GM12878 (cell line): ENCODE data around the gene KCNQ1OT1. TPM values are rescaled to one million over a fixed set of nuclear protein-coding genes. Genes with fewer than 3 reads are reported as not detected.

Experiments used
- ATAC-seq: fragments of 200-7000 bp; cut with Tn5 transposase; 3 replicates; pipeline ENCODE4 v1.9.1; 2020; ENCODE audit warnings: mild to moderate bottlenecking, moderate library complexity
- BruUV-seq: library from RNA; stranded (reverse); fragments of 400-500 nt; replicated peaks from 2 replicates; lab custom pipeline; 2021; lab: Mats Ljungman, UMichigan
- CTCF ChIA-PET: fragments of 300-600 bp; sonication (Branson Sonifier 250); formaldehyde crosslinking; extraction: SDS; loops from one replicate; lab custom pipeline; 2021; ENCODE audit warnings: inconsistent platforms; lab: Yijun Ruan, JAX
- POLR2A ChIA-PET: fragments of 350-600 bp; formaldehyde crosslinking; extraction: SDS; loops from one replicate; lab custom pipeline; 2021; ENCODE audit warnings: inconsistent platforms; lab: Charles Lee
- RAD21 ChIA-PET: fragments of 300-600 bp; sonication (Branson Sonifier 250); formaldehyde crosslinking; loops from one replicate; lab custom pipeline; 2023; ENCODE audit warnings: antibody characterized with exemption; ENCODE audit not compliant: unreplicated experiment; lab: Charles Lee
- SMC1A ChIA-PET: fragments of 300-600 bp; sonication (Branson Sonifier 250); formaldehyde crosslinking; loops from one replicate; lab custom pipeline; 2023; ENCODE audit not compliant: unreplicated experiment, uncharacterized antibody; lab: Charles Lee
- DNase-seq: peaks from one replicate; pipeline ENCODE4 v3.0.0-alpha.2; 2011; ENCODE audit warnings: low read depth, low spot score
- FAIRE-seq: peaks from 3 replicates; lab custom pipeline; 2011; peaks lifted over from hg19 to GRCh38; lab: Jason Lieb, UNC
- H2AFZ ChIP-seq: 2 replicates; pipeline ENCODE4 v1.6.0; 2011; ENCODE audit warnings: low read depth, low read length, control low read depth; ENCODE audit not compliant: control insufficient read depth
- H3K27ac ChIP-seq: 2 replicates; pipeline ENCODE4 v1.5.1; 2011; ENCODE audit warnings: control low read depth; ENCODE audit not compliant: control insufficient read depth, insufficient read depth
- H3K27me3 ChIP-seq, 2 experiments: replicated peaks in 1 of 2; 2 replicates each; pipeline versions ENCODE4 v1.6.0 to v1.6.1; 2011; ENCODE audit warnings: low read length in 1 of 2; ENCODE audit not compliant: control insufficient read depth in 2 of 2, insufficient read depth in 2 of 2
- H3K36me3 ChIP-seq, 2 experiments: 2 replicates each; pipeline ENCODE4 v1.5.1; 2011; ENCODE audit warnings: low read length in 1 of 2; ENCODE audit not compliant: control insufficient read depth in 2 of 2, insufficient read depth in 2 of 2
- H3K4me1 ChIP-seq: 2 replicates; pipeline ENCODE4 v1.6.1; 2011; ENCODE audit warnings: mild to moderate bottlenecking, low read length, moderate library complexity, mixed read lengths; ENCODE audit not compliant: control insufficient read depth, insufficient read depth
- H3K4me2 ChIP-seq: 2 replicates; pipeline ENCODE4 v1.6.0; 2011; ENCODE audit warnings: control low read depth; ENCODE audit not compliant: control insufficient read depth, insufficient read depth
- H3K4me3 ChIP-seq: fragments of 200-600 bp; sonication (generic); 2 replicates; pipeline ENCODE4 v1.5.1; 2016
- H3K79me2 ChIP-seq: 2 replicates; pipeline ENCODE4 v1.6.0; 2011; ENCODE audit warnings: low read length; ENCODE audit not compliant: control insufficient read depth, insufficient read depth
- H3K9ac ChIP-seq: 2 replicates; pipeline ENCODE4 v1.8.0; 2011; ENCODE audit warnings: low read length, control low read depth, mixed read lengths; ENCODE audit not compliant: control insufficient read depth, insufficient read depth
- H3K9me3 ChIP-seq: replicated peaks from 3 replicates; pipeline ENCODE4 v1.5.1; 2011; ENCODE audit warnings: mild to moderate bottlenecking, low read length; ENCODE audit not compliant: control insufficient read depth, insufficient read depth
- H4K20me1 ChIP-seq: 2 replicates; pipeline ENCODE4 v1.6.0; 2011; ENCODE audit not compliant: control insufficient read depth, insufficient read depth
- EZH2 ChIP-seq: IDR thresholded peaks from 2 replicates; pipeline ENCODE4 v1.6.1; 2012; ENCODE audit warnings: low read depth, mild to moderate bottlenecking, control low read depth, inconsistent platforms, low read length, borderline replicate concordance; ENCODE audit not compliant: control insufficient read depth
- IKZF2 ChIP-seq, 2 experiments: fragments of 450-650 bp; IDR thresholded peaks; 2 replicates each; pipeline ENCODE4 v1.6.1; 2017; ENCODE audit warnings: mild to moderate bottlenecking in 2 of 2, moderate library complexity in 2 of 2
- IRF3 ChIP-seq: fragments of 450-650 bp; IDR thresholded peaks from 2 replicates; pipeline ENCODE4 v1.6.1; 2014; ENCODE audit warnings: mild to moderate bottlenecking
- MAX ChIP-seq: IDR thresholded peaks from 2 replicates; pipeline ENCODE4 v1.6.1; 2012; ENCODE audit warnings: low read depth, low read length, improper control_type of control experiment
- MLLT1 ChIP-seq: fragments of 450-650 bp; IDR thresholded peaks from 2 replicates; pipeline ENCODE4 v1.6.1; 2016; ENCODE audit warnings: mild to moderate bottlenecking
- NFXL1 ChIP-seq: fragments of 450-650 bp; IDR thresholded peaks from 2 replicates; pipeline ENCODE4 v1.6.1; 2017; ENCODE audit warnings: antibody characterized with exemption, mild to moderate bottlenecking, borderline replicate concordance
- NR2F1 ChIP-seq: fragments of 450-650 bp; conservative IDR thresholded peaks from 2 replicates; pipeline ENCODE4 v1.6.1; 2017; ENCODE audit warnings: mild to moderate bottlenecking
- NRF1 ChIP-seq: conservative IDR thresholded peaks from 2 replicates; pipeline ENCODE4 v1.6.1; 2011; ENCODE audit warnings: mild to moderate bottlenecking, low read depth, low read length, improper control_type of control experiment
- PAX5 ChIP-seq: IDR thresholded peaks from 2 replicates; pipeline ENCODE4 v1.6.1; 2011; ENCODE audit warnings: low read depth, low read length, borderline replicate concordance
- POLR2A ChIP-seq: IDR thresholded peaks from 2 replicates; pipeline ENCODE4 v1.6.1; 2011; ENCODE audit warnings: low read depth, mild to moderate bottlenecking, low read length
- RAD21 ChIP-seq: IDR thresholded peaks from 2 replicates; pipeline ENCODE4 v1.6.1; 2011; ENCODE audit warnings: mild to moderate bottlenecking, low read depth, low read length, moderate library complexity; ENCODE audit not compliant: insufficient read depth
- RBBP5 ChIP-seq: fragments of 200-600 bp; sonication (generic); conservative IDR thresholded peaks from 2 replicates; pipeline ENCODE4 v1.6.1; 2016
- RFX5 ChIP-seq: IDR thresholded peaks from 2 replicates; pipeline ENCODE4 v1.6.1; 2011; ENCODE audit warnings: low read depth, low read length, improper control_type of control experiment
- SRF ChIP-seq, 2 experiments: IDR thresholded peaks; 2 replicates each; pipeline ENCODE4 v1.6.1; 2011; ENCODE audit warnings: low read depth in 2 of 2, low read length in 2 of 2, mild to moderate bottlenecking in 1 of 2, moderate library complexity in 1 of 2
- TCF3 ChIP-seq: IDR thresholded peaks from 2 replicates; pipeline ENCODE4 v1.6.1; 2012; ENCODE audit warnings: low read depth, mild to moderate bottlenecking, low read length, borderline replicate concordance; ENCODE audit not compliant: insufficient read depth
- ZNF274 ChIP-seq: IDR thresholded peaks from one replicate; pipeline ENCODE4 v1.8.0; 2011; ENCODE audit not compliant: insufficient read length, insufficient read depth
- WGBS: methylation state at CpG from one replicate; pipeline ENCODE4 v1.1.6; 2016; ENCODE audit warnings: low lambda C conversion rate; ENCODE audit not compliant: insufficient replicate concordance, insufficient coverage; ENCODE audit errors: missing lambda C conversion rate; 5-methylcytosine and 5-hydroxymethylcytosine counted together
- in situ Hi-C: fragments of 300-500 bp; cut with MboI; formaldehyde crosslinking; loops from 9 replicates; pipeline ENCODE4 v1.14.3; 2018; ENCODE audit warnings: mixed read lengths
- intact Hi-C: fragments of 100-400 bp; cut with micrococcal nuclease; formaldehyde crosslinking; loops from one replicate; pipeline ENCODE4 v1.14.2; 2022; ENCODE audit not compliant: unreplicated experiment
- polyA plus RNA-seq, 11 experiments: library from polyadenylated mRNA; depleted of rRNA in 4 of 11; unstranded in 6 of 11; stranded (reverse) in 5 of 11; fragments of >200 nt; fragmentation: Nextera tagmentation in 4 of 11; fragmentation: Illumina TruSeq in 1 of 11; extraction: Ambion mirVana in 4 of 11; extraction: Trizol in 1 of 11; gene quantifications; 1 replicate in 1 of 11; 2 replicates in 10 of 11; pipeline versions ENCODE4 v1.2.1 to v1.2.3, GENCODE V29; 2011 to 2016; ENCODE audit warnings: inconsistent platforms in 2 of 11, missing spikeins in 2 of 11, low read depth in 1 of 11
- total RNA-seq, 4 experiments: library from RNA; depleted of rRNA in 3 of 4; stranded (reverse); fragments of >200 nt in 3 of 4; fragmentation: Illumina TruSeq in 1 of 4; extraction: Trizol in 1 of 4; gene quantifications; 2 replicates each; pipeline versions ENCODE4 v1.2.1 to v1.2.3, GENCODE V29; 2013 to 2021

The KCNQ1OT1 gene
- total and polyA plus RNA-seq, 10 of the 15 experiments (the other 5 are each of a cell fraction or from before 2014, with no cell fraction given) = 0.02 to 1.6 (median 0.41) TPM

- in situ Hi-C loops = no loop called here
- Histone ChIP-seq H3K9ac (no peak overlapping the region), H3K4me2 (no peak overlapping the region), H2AFZ (no peak overlapping the region), H4K20me1 (no peaks in the 10 kb centered on the region), H3K79me2 (no peaks in the 10 kb centered on the region; the same call in 1 of the 2 replicates), H3K36me3 (peaks cover 0 to 3% of the 10 kb centered on the region in 2 experiments; a peak in 1 of 4 replicates), H3K4me3 (no peak overlapping the region), H3K4me1 (peaks cover 7% of the 10 kb centered on the region), H3K27me3 (no peaks in the 10 kb centered on the region), H3K9me3 (no peaks in the 10 kb centered on the region), H3K27ac (no peak overlapping the region)
- intact Hi-C loops = no loop called here
- ChIA-PET CTCF (no interaction called here), SMC1A (no interaction called here), POLR2A (no interaction called here), RAD21 (no interaction called here)
- no peak for ATAC-seq
- FAIRE-seq = no peak
- 63% methylated on average over 13 of the region's 13 CpGs for WGBS
- no TSS peak for BruUV-seq
- TF ChIP-seq TCF3 (no peak), PAX5 (no peak), RFX5 (no peak), IKZF2 (IDR thresholded peaks at IDR 0.05) (no peak), NR2F1 (no peak)
- DNase-seq = no peak
Measured at GRCh38 chr11:2685566-2686359, 14.0 kb downstream of the KCNQ1OT1 start.

GRCh38 chr11:2685051-2685450, 14.7 kb downstream of the KCNQ1OT1 start:
- no peaks in the 10 kb centered on the region for H4K20me1 ChIP-seq
- intact Hi-C loops (no loop called here), in situ Hi-C loops (no loop called here)
- H2AFZ ChIP-seq = no peak overlapping the region
- no peak overlapping the region for H3K4me2 ChIP-seq
- H3K36me3 ChIP-seq = 0 out of 4 replicates have a peak, but pooled peaks cover 0 to 3% of the 10 kb centered on the region in 2 experiments
- H3K9ac ChIP-seq = no peak overlapping the region
- H3K27me3 ChIP-seq = no peaks in the 10 kb centered on the region
- no peak overlapping the region for H3K4me3 ChIP-seq
- ChIA-PET POLR2A (no interaction called here), CTCF (no interaction called here), SMC1A (no interaction called here), RAD21 (no interaction called here)
- FAIRE-seq (no peak), ATAC-seq (no peak), DNase-seq (no peak)
- no TSS peak for BruUV-seq
- no peaks in the 10 kb centered on the region for H3K9me3 ChIP-seq
- 48% methylated on average over 6 of the region's 6 CpGs for WGBS
- H3K4me1 ChIP-seq = peaks cover 7% of the 10 kb centered on the region
- no peaks in the 10 kb centered on the region; the same call in 1 of the 2 replicates for H3K79me2 ChIP-seq
- no peak overlapping the region for H3K27ac ChIP-seq
- TF ChIP-seq NFXL1 (no peak), NRF1 (no peak), MLLT1 (no peak), IRF3 (no peak), ZNF274 (no peak), SRF (IDR thresholded peaks at IDR 0.05; ENCODE audit: low read depth in 2 of 2, low read length in 2 of 2) (no peak), RBBP5 (no peak), EZH2 (no peak), RAD21 (no peak), POLR2A (no peak), MAX (no peak)
